Measurements from ENCODE around the gene CTNNA1. TPM values are rescaled to one million over a fixed set of nuclear protein-coding genes. Genes with fewer than 3 reads are reported as not detected.

Gene CTNNA1
- total and polyA plus RNA-seq, 2 of the 8 experiments (the other 6 are each of a cell fraction or from before 2014, with no cell fraction given), result 115 to 349 TPM

GRCh38 chr5:138954257-138955012 lies 201.2 kb downstream of the CTNNA1 start:
- Histone ChIP-seq H2BK5ac (ENCODE audit: low read depth, low read length) (no peak overlapping the region), H3K9me3 (ENCODE audit: insufficient read depth in 2 of 2, low read depth in 1 of 2, low read length in 1 of 2) (no peaks in the 10 kb centered on the region), H3K79me1 (ENCODE audit: low read depth, low read length) (no peaks in the 10 kb centered on the region; the same call in 1 of the 2 replicates), H3K27me3 (replicated peaks in 1 of 4; ENCODE audit: control insufficient read depth in 3 of 4, extremely low read depth in 1 of 4, insufficient read depth in 3 of 4, low read length in 3 of 4) (no peaks in the 10 kb centered on the region), H2BK12ac (ENCODE audit: low read depth, low read length) (no peak overlapping the region), H4K8ac (ENCODE audit: extremely low read depth, insufficient read depth, low read length) (no peak overlapping the region; the same call in 1 of the 2 replicates), H3K36me3 (ENCODE audit: control insufficient read depth in 2 of 4, insufficient read depth in 4 of 4, low read length in 3 of 4) (no peaks in the 10 kb centered on the region), H3K23me2 (ENCODE audit: low read depth, low read length) (no peaks in the 10 kb centered on the region), H3K9ac (replicated peaks in 1 of 4; ENCODE audit: extremely low read depth in 1 of 4, low read depth in 3 of 4, low read length in 3 of 4) (no peak overlapping the region), H3K4ac (replicated peaks; ENCODE audit: insufficient read length, low read depth, low read length) (no peak overlapping the region), H2AK5ac (ENCODE audit: low read depth, low read length) (no peak overlapping the region), H2AFZ (ENCODE audit: low read length) (no peak overlapping the region), H3K4me2 (ENCODE audit: insufficient read depth in 1 of 2, low read depth in 2 of 2, low read length in 2 of 2) (no peak overlapping the region), H3K56ac (replicated peaks; ENCODE audit: insufficient read length, low read depth, low read length) (no peak overlapping the region), H3K14ac (ENCODE audit: insufficient read length) (no peak overlapping the region), H2BK120ac (replicated peaks; ENCODE audit: low read depth, low read length) (no peak overlapping the region), H3K79me2 (ENCODE audit: control insufficient read depth in 1 of 2, insufficient read depth in 2 of 2, low read length in 2 of 2) (no peaks in the 10 kb centered on the region), H3K23ac (ENCODE audit: insufficient read length) (no peak overlapping the region), H2BK15ac (ENCODE audit: low read length) (0 out of 2 replicates have a peak overlapping the region, but pooled peaks have one; percentile 29), H4K20me1 (replicated peaks in 1 of 2; ENCODE audit: control insufficient read depth in 1 of 2, insufficient read depth in 2 of 2, low read length in 2 of 2) (no peaks in the 10 kb centered on the region), H3K27ac (ENCODE audit: low read depth, low read length) (no peak overlapping the region), H2BK20ac (ENCODE audit: low read length) (no peak overlapping the region), H4K91ac (replicated peaks; ENCODE audit: insufficient read length, low read length) (no peak overlapping the region), H3K18ac (ENCODE audit: extremely low read depth, low read length) (no peak overlapping the region), H3K4me3 (ENCODE audit: extremely low read depth in 1 of 4, insufficient read depth in 2 of 4, low read depth in 3 of 4, low read length in 4 of 4) (no peak overlapping the region), H3K4me1 (replicated peaks in 1 of 4; ENCODE audit: control insufficient read depth in 3 of 4, insufficient read depth in 4 of 4, low read length in 3 of 4) (peaks cover 0 to 5% (median 3%) of the 10 kb centered on the region in 4 experiments; a peak in 2 of 7 replicates), H4K5ac (ENCODE audit: insufficient read length, low read depth, low read length) (no peak overlapping the region)
- FAIRE-seq, result no peak
- DNase-seq (ENCODE audit: low read depth in 1 of 2, low spot score in 2 of 2), result no peak
- CTCF ChIA-PET (ENCODE audit: partially characterized antibody), result interaction anchor here (0.5 to 4.1 kb wide), 11 partner anchors 8 to 321 kb away, joined by 3 to 19 read pairs (median 4); no protein-coding TSS in a partner anchor
- whole genome bisulfite sequencing, 2 experiments (ENCODE audit: extremely low coverage in 1 of 2, insufficient coverage in 1 of 2, insufficient read length in 1 of 2, insufficient replicate concordance in 2 of 2, low coverage in 1 of 2, low lambda C conversion rate in 2 of 2, missing lambda C conversion rate in 1 of 2), result 86% methylated on average over 3 of the region's 4 CpGs; no CpG with 5 or more reads in 1 of the 2 experiments
- POLR2A ChIA-PET (ENCODE audit: partially characterized antibody), result interaction anchor here (1.4 kb wide), 2 partner anchors 9 to 10 kb away, joined by 3 to 5 read pairs; no protein-coding TSS in a partner anchor
- TF ChIP-seq GTF2F1 (IDR thresholded peaks at IDR 0.05; ENCODE audit: borderline replicate concordance, low read depth, low read length) (no peak), SIN3A (conservative IDR thresholded peaks at IDR 0.05 in 1 of 2, IDR thresholded peaks at IDR 0.05 in 1 of 2; ENCODE audit: low read depth in 1 of 2, low read length in 2 of 2) (no peak), HDAC2 (IDR thresholded peaks at IDR 0.05; ENCODE audit: borderline replicate concordance in 1 of 2, low read depth in 2 of 2, low read length in 2 of 2) (no peak), SRF (IDR thresholded peaks at IDR 0.05; ENCODE audit: low read depth, low read length) (no peak), RXRA (IDR thresholded peaks at IDR 0.05; ENCODE audit: insufficient read depth, low read depth, low read length) (no peak), TEAD4 (IDR thresholded peaks at IDR 0.05; ENCODE audit: low read depth, low read length) (no peak), KDM5A (IDR thresholded peaks at IDR 0.05; ENCODE audit: low read length) (no peak), POLR2A (IDR thresholded peaks at IDR 0.05; ENCODE audit: control extremely low read depth in 1 of 2, low read depth in 2 of 2, low read length in 2 of 2) (no peak), CEBPB (IDR thresholded peaks at IDR 0.05; ENCODE audit: low read depth, low read length) (no peak), RAD21 (IDR thresholded peaks at IDR 0.05 in 1 of 2, conservative IDR thresholded peaks at IDR 0.05 in 1 of 2; ENCODE audit: low read depth in 2 of 2, low read length in 2 of 2) (no peak)
- TF ChIP-seq, protein P1, sequence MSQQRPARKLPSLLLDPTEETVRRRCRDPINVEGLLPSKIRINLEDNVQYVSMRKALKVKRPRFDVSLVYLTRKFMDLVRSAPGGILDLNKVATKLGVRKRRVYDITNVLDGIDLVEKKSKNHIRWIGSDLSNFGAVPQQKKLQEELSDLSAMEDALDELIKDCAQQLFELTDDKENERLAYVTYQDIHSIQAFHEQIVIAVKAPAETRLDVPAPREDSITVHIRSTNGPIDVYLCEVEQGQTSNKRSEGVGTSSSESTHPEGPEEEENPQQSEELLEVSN (IDR thresholded peaks at IDR 0.05), result no peak
